B cell (primary cell): ENCODE results near the gene HLA-DMA.

Experiments used
- EZH2 ChIP-seq: IDR thresholded peaks from 2 replicates; pipeline ENCODE4 v1.6.1; 2012; ENCODE audit warnings: borderline replicate concordance, low read depth, mild to moderate bottlenecking, moderate library complexity, low read length; ENCODE audit not compliant: insufficient read depth, poor library complexity, severe bottlenecking
- TF ChIP-seq, protein P1 (sequence below): fragments of 200-600 bp; IDR thresholded peaks from one replicate; pipeline ENCODE4 v1.8.0; 2022; ENCODE audit warnings: antibody characterized with exemption, mild to moderate bottlenecking

DNA sequence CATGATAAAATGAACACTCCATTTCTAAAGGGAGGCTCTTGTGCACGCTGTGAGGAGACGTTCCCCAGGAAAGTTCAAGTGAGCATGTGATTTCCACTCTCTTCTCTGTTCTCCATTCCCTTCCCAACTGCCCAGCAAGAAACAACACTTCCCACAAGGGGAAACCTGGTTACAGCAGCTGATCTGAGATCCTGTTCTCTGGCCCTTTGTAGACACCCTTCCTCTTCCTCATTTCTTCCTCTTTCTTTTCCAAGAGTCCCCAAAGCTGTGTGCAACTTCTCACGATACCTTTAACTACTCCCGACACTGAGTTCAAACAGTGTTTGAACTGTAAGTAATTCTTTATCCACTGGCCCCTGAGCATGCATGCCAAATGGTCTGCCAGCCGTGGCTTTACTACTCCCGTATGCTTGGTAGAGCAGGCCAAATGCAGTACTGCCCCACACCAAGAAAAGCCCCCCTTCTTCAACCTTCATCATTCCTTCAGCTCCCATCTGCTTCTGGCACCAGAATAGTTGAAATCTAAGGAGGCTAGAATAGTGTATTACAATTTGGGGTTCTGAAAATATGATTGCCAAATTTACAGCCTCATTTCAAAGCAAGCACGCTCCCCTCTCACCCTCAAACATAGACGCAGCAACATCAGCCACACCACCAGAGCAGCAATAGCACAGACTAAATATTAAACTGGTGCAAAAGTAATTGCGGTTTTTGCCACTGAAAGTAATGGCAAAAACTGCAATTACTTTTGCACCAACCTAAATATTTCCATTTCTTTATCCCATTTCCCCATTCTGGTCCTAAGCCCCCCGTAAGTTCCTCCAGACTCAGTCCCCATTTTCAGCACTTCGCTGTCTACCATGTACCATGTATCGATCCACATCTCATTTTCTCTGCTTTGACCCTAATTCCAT is 16.4 kb downstream of the HLA-DMA start:
- TF ChIP-seq, protein P1, sequence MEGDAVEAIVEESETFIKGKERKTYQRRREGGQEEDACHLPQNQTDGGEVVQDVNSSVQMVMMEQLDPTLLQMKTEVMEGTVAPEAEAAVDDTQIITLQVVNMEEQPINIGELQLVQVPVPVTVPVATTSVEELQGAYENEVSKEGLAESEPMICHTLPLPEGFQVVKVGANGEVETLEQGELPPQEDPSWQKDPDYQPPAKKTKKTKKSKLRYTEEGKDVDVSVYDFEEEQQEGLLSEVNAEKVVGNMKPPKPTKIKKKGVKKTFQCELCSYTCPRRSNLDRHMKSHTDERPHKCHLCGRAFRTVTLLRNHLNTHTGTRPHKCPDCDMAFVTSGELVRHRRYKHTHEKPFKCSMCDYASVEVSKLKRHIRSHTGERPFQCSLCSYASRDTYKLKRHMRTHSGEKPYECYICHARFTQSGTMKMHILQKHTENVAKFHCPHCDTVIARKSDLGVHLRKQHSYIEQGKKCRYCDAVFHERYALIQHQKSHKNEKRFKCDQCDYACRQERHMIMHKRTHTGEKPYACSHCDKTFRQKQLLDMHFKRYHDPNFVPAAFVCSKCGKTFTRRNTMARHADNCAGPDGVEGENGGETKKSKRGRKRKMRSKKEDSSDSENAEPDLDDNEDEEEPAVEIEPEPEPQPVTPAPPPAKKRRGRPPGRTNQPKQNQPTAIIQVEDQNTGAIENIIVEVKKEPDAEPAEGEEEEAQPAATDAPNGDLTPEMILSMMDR = no peak
- TF ChIP-seq EZH2 = no peak
